Measurements from ENCODE around the gene BECN2. TPM values are rescaled to one million over a fixed set of nuclear protein-coding genes. Genes with fewer than 3 reads are reported as not detected.
"Not testable (repeated sequence)": the region's sequence is repeated elsewhere in the genome, so short reads cannot be mapped to it uniquely, and the experiment has no call there.

Gene BECN2
- total RNA-seq, 2 donors from 2014 or later = not detected

- H3K9me3 ChIP-seq (ENCODE audit: control insufficient read depth, low read length) = no peaks in the 10 kb centered on the region
- H3K4me1 ChIP-seq (ENCODE audit: control insufficient read depth, insufficient read depth, low read length) = no peaks in the 10 kb centered on the region
- H3K4me3 ChIP-seq (ENCODE audit: low read length) = no peak overlapping the region
- no peak overlapping the region for H3K27ac ChIP-seq (ENCODE audit: low read depth, low read length)
- no peak overlapping the region for H3K9ac ChIP-seq (ENCODE audit: extremely low read depth, low read length, poor library complexity, severe bottlenecking)
- H3K36me3 Mint-ChIP-seq (ENCODE audit: low read depth) = peaks cover 2% of the 10 kb centered on the region
- H3K4me3 Mint-ChIP-seq = no peak overlapping the region
- WGBS, 2 experiments (ENCODE audit: insufficient coverage in 1 of 2, insufficient read length in 1 of 2) = 92 to 97% methylated on average over 17 to 18 of the region's 18 CpGs
- H3K9me3 Mint-ChIP-seq = peaks cover 21% of the 10 kb centered on the region
- H3K27me3 Mint-ChIP-seq (ENCODE audit: insufficient read depth) = no peaks in the 10 kb centered on the region
- no peak for DNase-seq
- TF ChIP-seq CTCF (conservative IDR thresholded peaks at IDR 0.05) = no peak
- H3K27ac Mint-ChIP-seq = no peak overlapping the region
- H3K4me1 Mint-ChIP-seq = no peaks in the 10 kb centered on the region
- H3K36me3 ChIP-seq (ENCODE audit: control insufficient read depth, insufficient read depth, low read length) = no peaks in the 10 kb centered on the region
- H3K27me3 ChIP-seq (ENCODE audit: control insufficient read depth, insufficient read depth, low read length, poor library complexity, severe bottlenecking) = no peaks in the 10 kb centered on the region
These were observed 21.5 kb downstream of the BECN2 start for GRCh38 chr1:241979071-241979470.

- Histone ChIP-seq H3K27ac (ENCODE audit: low read depth, low read length) (no peak overlapping the region), H3K4me1 (ENCODE audit: control insufficient read depth, insufficient read depth, low read length) (no peaks in the 10 kb centered on the region), H3K9me3 (ENCODE audit: control insufficient read depth, low read length) (no peaks in the 10 kb centered on the region), H3K4me3 (ENCODE audit: low read length) (no peak overlapping the region), H3K36me3 (ENCODE audit: control insufficient read depth, insufficient read depth, low read length) (no peaks in the 10 kb centered on the region), H3K9ac (ENCODE audit: extremely low read depth, low read length, poor library complexity, severe bottlenecking) (no peak overlapping the region), H3K27me3 (ENCODE audit: control insufficient read depth, insufficient read depth, low read length, poor library complexity, severe bottlenecking) (no peaks in the 10 kb centered on the region)
- no peak overlapping the region for H3K27ac Mint-ChIP-seq
- H3K4me3 Mint-ChIP-seq = no peak overlapping the region
- 95% methylated on average over 1 of the region's 1 CpG; no CpG with 5 or more reads in 1 of the 2 experiments for WGBS, 2 experiments (ENCODE audit: insufficient coverage in 1 of 2, insufficient read length in 1 of 2)
- H3K9me3 Mint-ChIP-seq = peaks cover 21% of the 10 kb centered on the region
- no peak for TF ChIP-seq CTCF (conservative IDR thresholded peaks at IDR 0.05)
- no peak for DNase-seq
- peaks cover 2% of the 10 kb centered on the region for H3K36me3 Mint-ChIP-seq (ENCODE audit: low read depth)
- H3K27me3 Mint-ChIP-seq (ENCODE audit: insufficient read depth) = no peaks in the 10 kb centered on the region
- H3K4me1 Mint-ChIP-seq = no peaks in the 10 kb centered on the region
These were observed 22.4 kb downstream of the BECN2 start for GRCh38 chr1:241979926-241980325.

GRCh38 chr1:241985787-241986186 lies 28.2 kb downstream of the BECN2 start:
- Histone ChIP-seq H3K36me3 (ENCODE audit: control insufficient read depth, insufficient read depth, low read length) (no peaks in the 10 kb centered on the region), H3K4me1 (ENCODE audit: control insufficient read depth, insufficient read depth, low read length) (no peaks in the 10 kb centered on the region), H3K4me3 (ENCODE audit: low read length) (no peak overlapping the region), H3K27me3 (ENCODE audit: control insufficient read depth, insufficient read depth, low read length, poor library complexity, severe bottlenecking) (no peaks in the 10 kb centered on the region), H3K27ac (ENCODE audit: low read depth, low read length) (no peak overlapping the region), H3K9ac (ENCODE audit: extremely low read depth, low read length, poor library complexity, severe bottlenecking) (no peak overlapping the region), H3K9me3 (ENCODE audit: control insufficient read depth, low read length) (no peaks in the 10 kb centered on the region)
- H3K27ac Mint-ChIP-seq = no peak overlapping the region
- H3K9me3 Mint-ChIP-seq = peaks cover 7% of the 10 kb centered on the region
- H3K36me3 Mint-ChIP-seq (ENCODE audit: low read depth) = no peaks in the 10 kb centered on the region
- TF ChIP-seq CTCF (conservative IDR thresholded peaks at IDR 0.05) = peak; percentile 75
- H3K4me3 Mint-ChIP-seq = no peak overlapping the region
- no peaks in the 10 kb centered on the region for H3K4me1 Mint-ChIP-seq
- no peaks in the 10 kb centered on the region for H3K27me3 Mint-ChIP-seq (ENCODE audit: insufficient read depth)
- peak; percentile 84 for DNase-seq
- WGBS, 2 experiments (ENCODE audit: insufficient coverage in 1 of 2, insufficient read length in 1 of 2) = 74 to 75% methylated on average over 7 to 10 of the region's 10 CpGs

GRCh38 chr1:241988389-241988930 lies 30.9 kb downstream of the BECN2 start:
- not testable (repeated sequence) for H3K36me3 Mint-ChIP-seq (ENCODE audit: low read depth); H3K27me3 ChIP-seq (ENCODE audit: control insufficient read depth, insufficient read depth, low read length, poor library complexity, severe bottlenecking); H3K27me3 Mint-ChIP-seq (ENCODE audit: insufficient read depth); H3K36me3 ChIP-seq (ENCODE audit: control insufficient read depth, insufficient read depth, low read length); H3K4me1 ChIP-seq (ENCODE audit: control insufficient read depth, insufficient read depth, low read length); H3K4me3 ChIP-seq (ENCODE audit: low read length); H3K4me3 Mint-ChIP-seq; H3K9me3 Mint-ChIP-seq; H3K9ac ChIP-seq (ENCODE audit: extremely low read depth, low read length, poor library complexity, severe bottlenecking); H3K4me1 Mint-ChIP-seq; DNase-seq; H3K9me3 ChIP-seq (ENCODE audit: control insufficient read depth, low read length)
- 79 to 92% methylated on average over 9 to 10 of the region's 10 CpGs for WGBS, 2 experiments (ENCODE audit: insufficient coverage in 1 of 2, insufficient read length in 1 of 2)
- H3K27ac ChIP-seq (ENCODE audit: low read depth, low read length) = peak overlapping the region; percentile 29
- H3K27ac Mint-ChIP-seq = peak overlapping the region; percentile 3

All from endodermal cell (in vitro differentiated cells).